Nucleus accumbens (tissue), 56 donors: ENCODE data around the gene ALG9.

Source experiments
- DNase-seq, 56 donors: peaks; one replicate each; lab custom pipeline; 2025; lab: John Stamatoyannopoulos, UW

ALG9 gene

DNA sequence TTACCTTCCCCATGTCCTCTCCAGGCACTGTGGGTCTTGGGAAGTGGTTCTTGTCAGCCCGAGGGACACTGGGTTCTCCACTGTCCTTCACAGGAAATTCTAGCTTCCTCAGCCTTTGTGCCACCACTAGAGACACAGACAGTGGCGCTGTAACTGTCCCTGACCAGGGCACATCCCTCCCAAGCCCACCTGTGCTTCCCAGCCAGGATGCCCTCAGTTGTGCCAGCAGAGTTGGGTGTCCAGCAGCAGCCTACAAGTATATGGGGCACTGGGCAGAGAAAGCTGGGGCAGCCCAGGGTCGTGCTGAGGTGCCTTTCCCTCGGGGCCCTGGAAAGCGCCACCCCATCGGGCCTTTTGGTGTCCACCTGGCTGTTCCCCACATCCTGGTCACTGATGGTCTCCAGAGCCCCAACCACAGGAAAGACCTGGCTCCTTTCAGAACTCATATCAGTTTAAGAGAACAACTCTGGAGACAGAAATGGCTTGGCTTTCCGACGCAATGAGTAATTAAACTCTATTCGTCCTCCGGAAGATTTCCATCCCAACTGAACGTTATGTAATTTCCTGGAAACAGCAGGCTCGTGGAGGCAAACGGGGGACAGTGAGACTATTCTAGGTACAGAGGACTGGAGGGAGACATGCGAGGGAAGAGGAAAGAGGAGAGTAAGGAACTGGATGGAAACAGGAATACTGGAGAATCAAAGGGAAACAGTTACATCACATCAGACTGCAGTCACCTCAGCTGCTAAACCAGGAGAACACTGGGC, 133.8 kb downstream of the ALG9 start:
- DNase-seq = peak in 18 of 56 donors; percentile 25 to 67 (median 39)

DNA sequence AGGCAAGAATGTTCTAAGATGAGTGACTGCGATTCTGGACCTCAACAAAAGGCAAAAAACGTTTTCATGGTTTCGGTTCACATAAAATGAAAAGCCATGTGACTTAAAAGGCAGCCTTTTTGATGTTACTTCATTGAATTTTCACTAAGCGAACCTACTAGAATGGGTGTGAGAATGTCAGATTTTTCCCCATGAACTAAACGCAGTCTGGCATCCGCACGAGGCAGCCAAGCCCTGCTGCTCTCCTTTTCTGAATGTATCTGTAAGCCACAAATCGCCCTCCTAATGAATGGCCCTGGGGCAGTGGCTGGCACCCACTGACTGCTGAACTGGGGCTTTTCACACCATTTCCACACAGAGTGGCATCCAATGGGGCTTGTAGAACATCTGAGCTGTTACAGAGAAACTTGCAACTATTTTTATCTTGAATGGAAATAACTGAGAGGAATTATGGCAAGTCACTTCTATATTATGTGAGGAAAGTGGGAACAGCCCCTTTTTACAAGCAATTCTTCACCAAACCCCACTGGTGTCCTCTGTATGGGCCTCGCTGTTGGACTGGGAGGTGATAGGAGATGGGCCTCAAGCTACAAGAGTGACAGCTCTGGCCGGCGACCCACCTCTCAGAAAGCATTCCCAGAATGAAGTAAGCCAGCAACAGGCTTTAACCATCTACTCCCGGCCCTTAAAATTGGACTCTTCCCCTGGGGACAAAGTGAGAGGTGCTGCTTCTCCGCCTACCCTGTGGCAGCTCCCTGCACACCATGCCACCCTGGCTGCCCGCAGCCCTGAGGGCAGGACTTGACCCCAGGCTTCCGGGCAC, 134.5 kb downstream of the ALG9 start:
- DNase-seq = peak in 11 of 56 donors; percentile 13 to 59 (median 31)
